Calu3 (cell line): ENCODE measurements around the gene TNFRSF11A. TPM values are rescaled to one million over a fixed set of nuclear protein-coding genes. Genes with fewer than 3 reads are reported as not detected.

ENCODE experiments used
- BruUV-seq: library from RNA; stranded (reverse); fragments of 400-500 nt; replicated peaks from 2 replicates; lab custom pipeline; 2021; lab: Mats Ljungman, UMichigan
- CTCF ChIA-PET: fragments of 300-600 bp; sonication (Branson Sonifier 250); formaldehyde crosslinking; loops from one replicate; lab custom pipeline; 2022; ENCODE audit warnings: antibody characterized with exemption; lab: Charles Lee
- DNase-seq: peaks from one replicate; pipeline ENCODE4 v3.0.0; 2022
- H3K27ac Mint-ChIP-seq: one replicate; pipeline ENCODE4 v1.8.0; 2022; ENCODE audit warnings: mixed read lengths; ENCODE audit not compliant: unreplicated experiment
- H3K27me3 Mint-ChIP-seq: one replicate; pipeline ENCODE4 v1.8.0; 2022; ENCODE audit warnings: mixed read lengths; ENCODE audit not compliant: unreplicated experiment
- H3K36me3 Mint-ChIP-seq: one replicate; pipeline ENCODE4 v1.8.0; 2022; ENCODE audit warnings: mild to moderate bottlenecking, moderate library complexity, mixed read lengths; ENCODE audit not compliant: insufficient read depth, unreplicated experiment
- H3K4me1 Mint-ChIP-seq: one replicate; pipeline ENCODE4 v1.8.0; 2022; ENCODE audit warnings: mild to moderate bottlenecking, low read depth, mixed read lengths; ENCODE audit not compliant: unreplicated experiment
- H3K4me3 Mint-ChIP-seq: one replicate; pipeline ENCODE4 v1.8.0; 2022; ENCODE audit warnings: mild to moderate bottlenecking, low read depth, moderate library complexity, mixed read lengths; ENCODE audit not compliant: unreplicated experiment
- H3K9me3 Mint-ChIP-seq: one replicate; pipeline ENCODE4 v1.8.0; 2022; ENCODE audit warnings: low read depth, mixed read lengths; ENCODE audit not compliant: unreplicated experiment
- intact Hi-C: fragments of 100-400 bp; cut with micrococcal nuclease; formaldehyde crosslinking; loops from one replicate; pipeline ENCODE4 v1.10.0; 2022; ENCODE audit not compliant: unreplicated experiment
- total RNA-seq: library from RNA; stranded (reverse); gene quantifications from 2 replicates; pipeline ENCODE4 v1.2.3, GENCODE V29; 2022
- TF ChIP-seq, protein P1 (sequence below): fragments of 200-600 bp; IDR thresholded peaks from one replicate; pipeline ENCODE4 v1.8.0; 2022; ENCODE audit warnings: antibody characterized with exemption; ENCODE audit not compliant: unreplicated experiment

Gene TNFRSF11A
- total RNA-seq, 1 experiment from 2014 or later = 94.6 TPM

DNA sequence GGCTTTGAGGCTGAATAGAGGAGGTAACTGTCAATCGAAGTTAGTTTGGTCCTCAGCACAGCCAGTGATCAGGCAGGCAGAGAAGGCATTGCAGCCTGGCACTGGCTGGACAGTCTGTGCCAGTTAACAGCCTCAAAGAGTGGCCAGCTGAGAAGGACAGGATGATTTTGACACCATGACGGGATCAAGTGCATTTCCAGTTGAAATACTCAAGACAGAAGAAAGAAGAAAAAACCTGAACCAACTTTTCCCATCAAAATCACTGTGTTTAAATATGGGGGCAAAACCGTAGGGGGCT is 101.0 kb downstream of the TNFRSF11A start:
- intact Hi-C loops = no loop called here
- CTCF ChIA-PET = interaction anchor here (0.6 to 1.4 kb wide), 17 partner anchors 10 to 234 kb away, joined by 3 to 18 read pairs (median 4); partner anchors contain the start of gene ZCCHC2
- no peak for DNase-seq
- Mint-ChIP-seq H3K9me3 (peaks cover 12% of the 10 kb centered on the region), H3K27ac (no peak overlapping the region), H3K36me3 (peaks cover 12% of the 10 kb centered on the region), H3K27me3 (no peaks in the 10 kb centered on the region), H3K4me3 (no peak overlapping the region), H3K4me1 (peaks cover 46% of the 10 kb centered on the region)
- TF ChIP-seq, protein P1, sequence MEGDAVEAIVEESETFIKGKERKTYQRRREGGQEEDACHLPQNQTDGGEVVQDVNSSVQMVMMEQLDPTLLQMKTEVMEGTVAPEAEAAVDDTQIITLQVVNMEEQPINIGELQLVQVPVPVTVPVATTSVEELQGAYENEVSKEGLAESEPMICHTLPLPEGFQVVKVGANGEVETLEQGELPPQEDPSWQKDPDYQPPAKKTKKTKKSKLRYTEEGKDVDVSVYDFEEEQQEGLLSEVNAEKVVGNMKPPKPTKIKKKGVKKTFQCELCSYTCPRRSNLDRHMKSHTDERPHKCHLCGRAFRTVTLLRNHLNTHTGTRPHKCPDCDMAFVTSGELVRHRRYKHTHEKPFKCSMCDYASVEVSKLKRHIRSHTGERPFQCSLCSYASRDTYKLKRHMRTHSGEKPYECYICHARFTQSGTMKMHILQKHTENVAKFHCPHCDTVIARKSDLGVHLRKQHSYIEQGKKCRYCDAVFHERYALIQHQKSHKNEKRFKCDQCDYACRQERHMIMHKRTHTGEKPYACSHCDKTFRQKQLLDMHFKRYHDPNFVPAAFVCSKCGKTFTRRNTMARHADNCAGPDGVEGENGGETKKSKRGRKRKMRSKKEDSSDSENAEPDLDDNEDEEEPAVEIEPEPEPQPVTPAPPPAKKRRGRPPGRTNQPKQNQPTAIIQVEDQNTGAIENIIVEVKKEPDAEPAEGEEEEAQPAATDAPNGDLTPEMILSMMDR = no peak
- no TSS peak for BruUV-seq

- Mint-ChIP-seq H3K9me3 (peaks cover 14% of the 10 kb centered on the region), H3K27ac (no peak overlapping the region), H3K4me1 (peaks cover 10% of the 10 kb centered on the region), H3K36me3 (peaks cover 5% of the 10 kb centered on the region), H3K4me3 (no peak overlapping the region), H3K27me3 (no peaks in the 10 kb centered on the region)
- DNase-seq = no peak
- intact Hi-C loops = no loop called here
- TF ChIP-seq, protein P1 = no peak
- no TSS peak for BruUV-seq
- CTCF ChIA-PET = interaction anchor here (1.2 kb wide), 1 partner anchor 19 kb away, joined by 3 read pairs; no protein-coding TSS in a partner anchor
Observed at GRCh38 chr18:62432176-62432575, 107.1 kb downstream of the TNFRSF11A start.

DNA sequence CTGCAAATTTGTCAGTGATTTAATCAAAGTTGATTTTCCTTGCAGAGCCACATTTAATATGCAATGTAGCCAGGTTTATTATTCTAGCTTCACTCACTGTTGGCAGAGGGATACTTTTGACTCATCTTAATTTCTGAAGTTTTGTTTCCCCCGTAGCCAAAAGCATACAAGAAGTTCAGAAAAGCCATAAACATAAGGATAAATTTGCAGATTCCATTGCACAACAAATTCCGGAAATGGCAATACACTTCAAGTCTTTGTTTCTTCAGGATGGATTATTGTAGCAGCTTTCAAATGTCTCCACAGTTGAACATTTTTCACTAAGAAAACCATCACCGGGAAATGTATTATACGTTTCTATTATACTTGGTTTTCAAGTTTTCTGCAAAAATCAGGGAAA is 109.7 kb downstream of the TNFRSF11A start:
- Mint-ChIP-seq H3K9me3 (peaks cover 4% of the 10 kb centered on the region), H3K27me3 (no peaks in the 10 kb centered on the region), H3K36me3 (peaks cover 5% of the 10 kb centered on the region), H3K4me1 (peaks cover 24% of the 10 kb centered on the region), H3K27ac (no peak overlapping the region), H3K4me3 (no peak overlapping the region)
- TF ChIP-seq, protein P1 = no peak
- DNase-seq = no peak
- intact Hi-C loops = no loop called here
- CTCF ChIA-PET = no interaction called here
- no TSS peak for BruUV-seq

DNA sequence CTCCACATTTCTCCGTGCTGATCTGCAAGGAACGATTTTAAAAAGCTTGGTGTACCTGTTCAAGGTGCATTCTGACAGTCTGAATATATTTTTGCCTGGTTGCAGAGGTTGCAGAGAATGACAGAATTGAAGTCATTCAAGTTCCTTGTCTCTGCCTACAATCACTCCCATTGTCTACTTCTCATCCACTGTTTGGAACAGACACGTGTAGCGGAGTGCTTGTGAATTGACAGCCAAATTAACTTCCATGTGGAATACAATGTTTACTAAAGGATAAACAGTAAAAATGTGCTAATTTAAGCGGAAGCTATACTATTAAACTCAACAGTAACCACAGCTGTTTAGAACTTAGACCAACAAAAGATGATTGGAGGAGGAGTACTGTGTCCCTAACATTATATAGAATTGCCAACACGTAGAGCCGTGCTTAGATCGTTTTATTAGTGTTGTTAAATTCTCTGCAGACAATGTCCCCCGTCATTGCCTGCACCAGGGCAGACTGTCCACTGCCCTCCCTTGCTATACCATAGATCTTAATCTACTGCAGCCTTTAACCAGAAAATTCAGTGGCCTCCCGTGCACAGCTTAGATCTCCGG is 110.4 kb downstream of the TNFRSF11A start:
- CTCF ChIA-PET = no interaction called here
- Mint-ChIP-seq H3K36me3 (peaks cover 5% of the 10 kb centered on the region), H3K4me3 (no peak overlapping the region), H3K4me1 (peaks cover 24% of the 10 kb centered on the region), H3K9me3 (peaks cover 3% of the 10 kb centered on the region), H3K27ac (no peak overlapping the region), H3K27me3 (no peaks in the 10 kb centered on the region)
- DNase-seq = no peak
- intact Hi-C loops = no loop called here
- TF ChIP-seq, protein P1 = no peak
- BruUV-seq = no TSS peak
